Stimulated activated CD4-positive, alpha-beta T cell treated with anti-CD3 and anti-CD28 coated beads, Interleukin-4, amount 100 ng/mL, for 1 hour (primary cell): ENCODE results near the gene BOLA1.
A peak's percentile ranks its signal among the peaks of the same experiment; 100 is the strongest.

ENCODE experiments used
- DNase-seq: peaks from one replicate; pipeline ENCODE4 v3.0.0-alpha.2; 2020

BOLA1 gene

DNA sequence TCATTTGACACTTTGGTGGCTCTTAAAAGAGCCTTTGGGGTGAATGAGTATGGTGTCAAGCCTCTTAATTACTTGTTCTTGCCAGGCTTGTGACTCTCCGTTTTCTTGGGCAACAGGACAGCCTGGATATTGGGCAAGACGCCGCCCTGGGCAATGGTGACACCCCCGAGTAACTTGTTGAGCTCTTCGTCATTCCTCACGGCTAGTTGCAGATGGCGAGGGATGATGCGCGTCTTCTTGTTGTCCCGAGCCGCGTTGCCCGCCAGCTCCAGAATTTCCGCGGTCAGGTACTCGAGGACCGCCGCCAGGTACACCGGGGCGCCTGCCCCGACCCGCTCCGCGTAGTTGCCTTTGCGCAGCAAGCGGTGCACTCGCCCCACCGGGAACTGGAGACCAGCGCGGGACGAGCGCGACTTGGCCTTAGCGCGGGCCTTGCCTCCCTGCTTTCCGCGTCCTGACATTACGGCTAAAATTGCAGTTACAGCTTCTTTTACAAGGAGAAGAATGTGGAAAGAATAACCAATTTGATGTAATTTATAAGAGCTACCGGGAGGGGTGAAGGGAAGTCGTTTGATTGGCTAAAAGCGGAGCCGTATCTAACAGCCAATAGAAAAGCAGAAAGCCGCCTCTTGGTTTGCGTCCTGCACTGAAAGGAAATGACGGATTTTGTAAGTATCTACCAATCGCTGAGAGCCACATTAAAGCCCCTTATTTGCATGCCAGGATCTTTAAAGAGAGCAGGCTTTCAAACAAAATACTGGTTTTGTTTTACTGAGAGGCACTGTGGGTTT is 11.7 kb upstream of the BOLA1 start:
- peak; percentile 51 for DNase-seq

- DNase-seq: peak; percentile 67
These were observed 10.9 kb upstream of the BOLA1 start for GRCh38 chr1:149888247-149888998.

DNA sequence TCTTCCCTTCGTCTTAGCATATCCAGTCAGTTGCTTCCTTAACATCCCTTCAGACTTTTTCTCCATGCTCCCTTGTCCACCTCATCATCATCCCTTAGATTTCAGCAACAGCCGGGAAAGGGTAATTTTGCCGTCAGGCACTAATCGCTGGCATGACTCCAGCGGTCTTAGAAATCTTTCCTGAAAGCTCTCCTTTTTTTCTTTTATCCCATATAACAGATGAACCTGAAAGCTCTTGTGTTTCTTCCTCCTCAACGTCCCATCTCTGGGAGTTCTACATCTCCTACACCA is 10.4 kb upstream of the BOLA1 start:
- no peak for DNase-seq

DNA sequence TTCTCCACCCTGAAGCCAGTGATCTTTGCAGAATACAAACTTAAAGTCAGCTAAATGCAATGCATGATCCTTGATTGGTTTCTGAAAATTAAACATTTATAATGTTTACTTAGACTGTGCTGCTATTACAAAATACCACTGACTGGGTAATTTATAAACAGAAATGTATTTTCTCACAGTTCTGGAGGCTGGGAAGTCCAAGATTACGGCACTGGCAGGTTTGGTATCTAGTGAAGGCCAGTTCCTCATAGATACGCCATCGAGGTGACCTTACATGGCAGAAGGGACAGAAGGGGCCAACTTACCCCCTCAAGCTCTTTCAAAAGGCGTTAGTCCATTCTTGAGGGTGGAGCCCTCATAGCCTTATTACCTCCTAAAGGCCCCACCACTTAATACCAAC is 2.8 kb upstream of the BOLA1 start:
- DNase-seq: no peak

DNA sequence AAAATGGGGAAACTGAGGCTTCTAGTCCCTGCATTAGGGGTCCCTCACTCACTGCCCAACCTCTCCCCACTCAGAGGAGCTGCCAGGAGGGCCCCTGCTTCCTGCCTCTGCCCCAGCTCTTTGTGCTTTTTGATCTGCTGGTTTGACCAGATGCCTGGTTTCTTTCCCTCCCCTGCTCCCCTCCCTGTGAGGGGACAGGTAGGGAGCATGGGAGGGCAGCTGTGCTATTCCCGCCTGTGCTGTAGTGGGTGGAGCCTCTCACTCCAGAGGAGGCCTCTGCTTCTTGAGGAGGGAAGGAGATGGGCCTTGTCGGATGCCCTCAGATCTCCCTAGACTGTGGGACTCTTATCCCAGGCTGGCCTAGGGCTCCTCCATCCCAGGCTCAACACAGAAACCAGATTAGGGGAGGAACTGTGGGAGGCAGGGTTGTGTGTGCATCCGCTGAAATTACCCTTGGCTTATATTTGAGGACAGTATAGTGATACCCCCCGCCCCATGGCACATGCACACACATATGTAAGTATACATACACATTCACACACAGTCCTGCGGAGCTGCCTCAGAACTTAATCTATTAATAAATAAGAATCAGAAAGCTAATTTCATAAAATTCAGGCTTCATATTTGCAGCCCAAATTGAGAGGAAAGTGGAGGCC is 4.6 kb downstream of the BOLA1 start:
- DNase-seq: no peak

GRCh38 chr1:149906570-149907075 is 7.3 kb downstream of the BOLA1 start:
- DNase-seq: no peak

DNA sequence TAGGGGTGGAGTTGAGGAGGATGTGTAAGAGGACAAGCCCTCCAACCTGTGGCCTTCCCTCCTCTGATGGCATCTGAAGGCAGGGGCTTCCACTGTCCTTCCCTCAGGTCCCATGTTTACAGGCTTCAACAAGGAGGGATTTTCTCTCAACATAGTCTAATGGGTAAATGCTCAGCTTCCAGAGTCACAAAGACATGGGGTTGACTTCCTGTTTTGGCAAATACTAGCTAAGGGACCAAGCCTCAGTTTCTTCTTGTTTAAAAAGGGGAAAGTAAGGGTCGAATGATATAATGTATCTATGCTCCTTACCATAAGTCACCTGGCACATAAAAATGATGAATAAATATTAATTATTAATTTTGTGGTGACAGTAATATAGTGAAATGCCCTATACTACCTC is 15.2 kb downstream of the BOLA1 start:
- no peak for DNase-seq

DNA sequence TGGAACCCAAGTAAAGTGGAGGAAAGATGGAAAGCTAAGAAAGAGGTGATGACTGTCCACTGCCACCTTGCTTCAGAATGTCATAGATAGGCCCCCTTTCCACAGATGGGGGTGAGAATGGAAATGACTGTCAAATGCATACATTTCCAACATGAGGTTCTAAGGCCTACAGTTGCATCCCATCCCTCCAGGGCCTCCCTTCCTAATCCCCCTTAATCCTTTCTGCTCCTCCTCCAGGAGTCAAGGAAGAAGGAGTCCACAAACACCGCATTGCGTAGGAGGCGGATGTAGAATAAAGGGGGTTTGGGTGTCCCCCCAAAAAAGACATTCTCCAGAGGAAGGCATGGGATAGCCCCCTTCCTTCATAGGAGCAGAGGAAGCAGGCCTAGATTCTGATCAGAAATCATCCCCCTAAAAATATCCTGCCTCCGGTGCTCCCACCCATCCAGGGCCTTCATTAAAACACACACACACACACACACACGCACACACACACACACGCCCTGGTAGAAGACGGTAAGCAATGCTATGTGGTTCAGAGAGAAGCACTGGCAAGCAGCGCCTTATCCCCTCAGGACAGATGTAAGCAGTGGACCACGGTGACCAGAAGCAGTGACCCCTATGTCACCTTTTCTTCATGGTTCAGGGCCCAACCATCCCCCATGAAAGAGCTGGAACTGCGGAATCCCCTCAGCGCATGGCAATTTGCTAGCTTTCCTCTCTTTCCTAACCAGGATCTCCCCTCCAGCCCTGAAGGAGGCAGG is 16.2 kb downstream of the BOLA1 start:
- DNase-seq: no peak

DNA sequence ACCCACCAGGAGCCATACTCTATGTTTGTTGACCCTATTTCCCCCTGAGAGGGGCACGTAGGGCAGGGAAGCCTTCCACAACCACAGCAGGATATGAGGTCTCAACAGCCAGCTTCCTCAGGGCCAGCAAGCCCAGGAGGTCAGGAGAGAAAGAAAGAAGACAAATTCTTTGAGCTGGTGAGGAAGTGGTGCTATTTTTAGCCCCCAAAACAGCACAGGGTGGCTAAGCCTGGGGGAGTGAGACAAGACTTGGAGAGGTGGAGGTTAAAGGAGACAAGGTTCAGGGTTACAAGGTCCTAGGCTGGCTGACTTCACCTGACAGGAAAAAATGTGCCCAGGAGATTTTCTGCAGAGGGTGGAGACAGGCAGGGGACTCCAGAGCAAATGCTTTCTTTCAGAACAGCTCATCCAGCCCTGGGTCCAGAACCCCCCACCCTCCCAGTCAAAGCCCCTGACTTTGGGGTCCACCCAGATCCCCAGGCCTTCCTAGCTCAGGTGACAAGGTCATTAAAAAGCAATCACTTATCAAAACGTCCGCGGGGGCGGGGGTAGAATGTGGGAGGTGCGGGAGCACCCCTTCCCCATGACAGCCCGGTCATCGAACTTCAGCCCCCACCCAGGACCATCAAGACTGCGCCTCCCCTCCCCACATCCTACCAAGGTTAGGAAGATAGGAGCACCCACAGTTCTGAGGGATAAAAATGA is 17.0 kb downstream of the BOLA1 start:
- DNase-seq: no peak

DNA sequence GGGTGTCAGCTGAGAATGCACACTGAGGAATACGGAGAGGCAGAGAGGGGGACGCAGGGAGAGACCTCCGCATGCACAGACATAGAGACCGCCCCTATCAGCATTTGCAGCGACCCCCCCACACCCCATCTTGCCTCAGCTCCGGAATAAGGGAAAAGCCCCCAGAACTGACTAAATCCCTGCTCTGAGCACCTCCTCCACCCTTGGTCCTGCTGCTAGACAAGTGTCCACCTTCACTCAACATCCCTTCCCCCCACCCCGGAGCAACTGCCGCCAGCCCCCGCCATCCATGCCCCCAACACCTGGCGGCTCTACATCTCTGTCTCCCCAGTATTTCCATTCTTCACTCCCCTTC is 17.5 kb downstream of the BOLA1 start:
- no peak for DNase-seq

GRCh38 chr1:149917571-149918144 is 18.3 kb downstream of the BOLA1 start, which contains the start of gene SV2A:
Gene SV2A (minus strand): TSS chr1:149917844. CDS start chr1:149913840, 4,004 bp downstream.
- DNase-seq: peak; percentile 51

DNA sequence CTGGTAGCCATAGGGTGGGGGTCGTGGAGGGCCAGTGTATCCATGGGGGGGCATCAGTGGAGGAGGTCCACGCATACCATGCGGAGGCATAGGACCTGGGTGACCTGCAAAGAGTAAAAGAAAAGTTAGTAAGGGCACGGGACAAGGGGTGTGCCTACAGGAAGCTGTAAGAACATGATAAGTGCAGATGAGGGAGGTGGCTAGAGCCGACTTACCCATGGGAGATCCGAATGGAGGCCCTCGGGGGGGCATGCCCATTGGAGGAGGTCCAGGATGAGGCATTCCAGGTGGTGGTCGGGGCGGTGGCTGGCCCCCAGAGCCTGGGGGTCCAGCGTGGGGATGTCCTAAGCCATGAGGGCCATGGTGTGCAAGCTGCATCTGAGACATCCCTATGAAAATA is 24.3 kb downstream of the BOLA1 start:
- no peak for DNase-seq

GRCh38 chr1:149925345-149925744 is 26.0 kb downstream of the BOLA1 start:
- no peak for DNase-seq

DNA sequence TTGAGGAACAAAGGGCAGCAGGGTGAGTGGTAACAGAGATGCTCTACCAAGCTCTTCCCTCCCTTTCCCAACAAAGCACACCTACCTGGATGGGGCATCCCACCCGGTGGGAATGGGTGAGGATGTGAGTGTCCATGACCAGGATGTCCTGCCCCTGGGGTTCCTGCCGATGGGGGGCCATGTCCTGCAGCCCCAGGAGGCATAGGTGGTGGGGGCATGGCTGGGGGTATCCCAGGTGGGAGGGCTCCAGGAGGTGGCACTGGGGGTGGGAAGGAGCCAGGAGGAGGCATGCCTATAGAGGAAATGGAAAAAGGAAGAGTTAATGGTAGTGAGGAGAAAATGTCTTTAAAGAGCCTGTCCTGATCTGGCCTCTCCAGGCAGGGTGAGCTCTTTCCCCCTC is 26.4 kb downstream of the BOLA1 start:
- DNase-seq: no peak

- no peak for DNase-seq
These were observed 26.9 kb downstream of the BOLA1 start for GRCh38 chr1:149926296-149926695.

DNA sequence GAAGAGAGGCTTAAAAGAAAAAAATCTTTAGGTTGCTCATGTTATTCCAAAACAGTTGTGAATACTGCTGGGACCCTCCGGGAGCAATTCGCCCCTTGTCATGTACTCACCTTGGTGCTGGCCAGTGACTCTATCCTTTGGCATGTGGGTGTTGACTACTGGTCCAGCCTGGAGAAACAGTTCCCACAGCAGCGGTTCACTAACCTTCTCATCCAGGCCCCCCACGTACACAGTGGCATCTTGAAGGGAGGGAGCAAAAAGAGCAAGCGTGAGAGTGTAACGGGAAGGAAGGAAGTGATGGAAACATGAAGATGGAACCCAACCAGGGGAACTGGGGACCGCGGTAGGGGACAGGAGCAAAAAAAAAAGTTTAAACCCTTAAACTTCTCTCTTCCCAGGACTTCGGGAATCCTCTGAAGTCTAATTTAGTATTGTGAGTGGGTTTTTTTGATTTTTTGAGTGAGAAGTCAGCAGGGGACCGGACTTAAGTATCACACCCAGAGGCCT is 27.7 kb downstream of the BOLA1 start:
- no peak for DNase-seq

DNA sequence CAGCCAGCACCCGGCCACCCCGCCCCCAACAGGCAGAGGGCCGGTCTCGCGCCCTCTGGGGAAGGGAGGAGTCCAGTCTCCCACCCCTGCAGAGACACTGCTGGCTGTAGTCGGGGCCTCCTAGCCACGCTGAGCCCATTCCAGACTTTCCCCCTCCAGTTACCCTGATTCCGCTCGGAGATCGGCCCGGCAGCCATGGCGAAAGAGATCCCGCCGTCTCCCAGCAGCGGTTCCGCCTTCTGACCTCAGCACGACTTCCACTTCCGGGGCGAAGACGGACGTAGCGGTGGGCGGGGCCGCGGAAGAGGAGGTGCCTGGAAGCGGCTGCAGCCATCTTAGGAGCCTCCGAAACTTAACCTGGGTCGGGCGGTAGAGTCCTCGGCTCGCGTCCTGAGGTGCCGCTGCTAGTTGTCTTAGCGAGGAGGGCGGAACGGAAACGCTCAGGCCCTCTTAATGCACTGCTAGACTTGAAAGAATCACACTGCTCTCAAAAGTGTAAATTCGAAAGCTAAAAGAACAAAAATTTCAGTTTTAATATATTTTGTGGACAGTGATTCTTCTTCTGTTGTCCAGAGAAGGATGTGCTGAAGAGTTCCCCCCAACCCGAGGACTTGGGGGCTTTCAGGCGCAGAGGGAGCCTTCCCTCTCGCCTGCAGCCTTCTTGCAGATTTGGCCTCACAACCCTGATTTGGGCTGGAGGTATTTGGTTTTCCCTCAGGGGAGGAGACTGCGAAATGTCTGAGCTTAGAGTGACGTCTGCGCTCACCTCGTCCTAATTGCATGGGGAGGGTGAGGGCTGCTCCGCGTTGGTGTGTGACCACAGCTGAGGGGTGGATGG is 28.4 kb downstream of the BOLA1 start, which contains the start of gene SF3B4:
SF3B4 (minus strand) TSS at position 241 of the 838 bp plus-strand sequence; CDS start at position 197, 44 bp downstream.
- DNase-seq: peak; percentile 96

DNA sequence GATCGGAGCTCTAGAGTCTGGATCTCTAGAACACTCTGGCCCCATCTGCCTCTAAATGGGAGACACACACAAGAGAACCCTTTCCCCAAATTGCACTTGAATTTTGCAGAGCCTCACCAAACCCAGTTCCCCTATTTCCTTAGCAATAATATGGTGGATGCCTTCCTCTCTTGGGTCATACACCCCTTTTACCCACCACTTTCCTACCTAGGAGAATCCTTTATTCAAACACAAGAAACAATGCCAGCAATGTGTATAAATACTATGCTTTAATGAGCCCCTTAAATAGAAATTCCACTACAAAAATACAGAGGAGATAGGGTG is 29.0 kb downstream of the BOLA1 start:
- no peak for DNase-seq

DNA sequence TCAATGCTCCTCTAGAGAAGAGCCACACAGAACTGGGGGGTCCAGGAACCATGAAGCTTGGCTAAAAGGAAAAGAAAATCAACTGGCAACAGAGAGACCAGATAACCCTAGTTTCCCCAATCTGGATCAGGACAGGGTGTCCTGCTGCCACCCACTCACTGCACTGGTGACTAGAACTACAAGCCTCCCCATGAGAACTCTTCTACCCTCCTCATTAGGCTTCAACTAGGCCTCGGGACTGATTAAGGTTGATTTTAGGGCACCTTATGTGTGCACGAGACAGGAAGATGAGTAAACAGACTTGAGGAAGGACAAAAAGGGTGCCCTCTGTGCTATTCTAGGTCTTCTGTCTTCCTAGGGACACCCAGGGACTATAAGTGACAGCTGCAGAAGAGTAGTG is 30.5 kb downstream of the BOLA1 start:
- no peak for DNase-seq

GRCh38 chr1:149931212-149931790 is 31.9 kb downstream of the BOLA1 start:
- no peak for DNase-seq

DNA sequence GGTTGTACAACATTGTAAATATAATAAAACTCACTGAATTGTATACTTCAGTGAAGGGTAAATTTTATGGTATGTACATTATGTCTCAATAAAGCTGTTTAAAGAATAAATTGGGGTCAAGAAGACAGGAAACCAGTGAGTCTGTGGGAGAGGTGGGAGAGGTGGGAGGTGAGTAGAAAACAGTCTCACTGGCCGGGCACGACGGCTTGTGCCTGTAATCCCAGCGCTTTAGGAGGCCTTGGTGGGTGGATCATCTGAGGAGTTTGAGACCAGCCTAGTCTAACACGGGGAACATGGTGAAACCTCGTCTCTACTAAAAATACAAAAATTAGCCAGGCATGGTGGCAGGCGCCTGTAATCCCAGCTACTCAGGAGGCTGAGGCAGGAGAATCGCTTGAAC is 33.1 kb downstream of the BOLA1 start:
- no peak for DNase-seq
